Measurements from ENCODE around the gene GPSM1.
A peak's percentile ranks its signal among the peaks of the same experiment; 100 is the strongest.
"Not testable (repeated sequence)": the region's sequence is repeated elsewhere in the genome, so short reads cannot be mapped to it uniquely, and the experiment has no call there.

GPSM1 gene

GRCh38 chr9:136318111-136318775, 9.1 kb upstream of the GPSM1 start:
- DNase-seq (ENCODE audit: low spot score), result no peak

- no peak for DNase-seq (ENCODE audit: low spot score)
These were observed 8.5 kb upstream of the GPSM1 start for GRCh38 chr9:136318776-136319241.

- not testable (repeated sequence) for DNase-seq (ENCODE audit: low spot score)
These were observed 8.1 kb upstream of the GPSM1 start for GRCh38 chr9:136319244-136319643.

GRCh38 chr9:136319955-136320354, 7.4 kb upstream of the GPSM1 start:
- not testable (repeated sequence) for DNase-seq (ENCODE audit: low spot score)

GRCh38 chr9:136320972-136321371, 6.4 kb upstream of the GPSM1 start:
- not testable (repeated sequence) for DNase-seq (ENCODE audit: low spot score)

GRCh38 chr9:136321561-136321960, 5.8 kb upstream of the GPSM1 start:
- no peak for DNase-seq (ENCODE audit: low spot score)

GRCh38 chr9:136322756-136323330, 4.5 kb upstream of the GPSM1 start:
- no peak for DNase-seq (ENCODE audit: low spot score)

GRCh38 chr9:136323371-136323789, 4.0 kb upstream of the GPSM1 start:
- no peak for DNase-seq (ENCODE audit: low spot score)

GRCh38 chr9:136324501-136325300, 2.6 kb upstream of the GPSM1 start:
- no peak for DNase-seq (ENCODE audit: low spot score)

- no peak for DNase-seq (ENCODE audit: low spot score)
These were observed 2.0 kb upstream of the GPSM1 start for GRCh38 chr9:136325358-136325757.

- no peak for DNase-seq (ENCODE audit: low spot score)
These were observed 1.1 kb upstream of the GPSM1 start for GRCh38 chr9:136326061-136326760.

GRCh38 chr9:136326761-136327303, 507 bp upstream of the GPSM1 start:
- DNase-seq (ENCODE audit: low spot score), result no peak

- no peak for DNase-seq (ENCODE audit: low spot score)
These were observed 777 bp downstream of the GPSM1 start for GRCh38 chr9:136328011-136328621.

GRCh38 chr9:136328622-136329041, 1.3 kb downstream of the GPSM1 start:
- peak; percentile 62 for DNase-seq (ENCODE audit: low spot score)

GRCh38 chr9:136329211-136329627, 1.9 kb downstream of the GPSM1 start:
- DNase-seq (ENCODE audit: low spot score), result no peak

GRCh38 chr9:136329636-136330405, 2.5 kb downstream of the GPSM1 start:
- no peak for DNase-seq (ENCODE audit: low spot score)

- no peak for DNase-seq (ENCODE audit: low spot score)
These were observed 3.2 kb downstream of the GPSM1 start for GRCh38 chr9:136330406-136330990.

GRCh38 chr9:136331030-136331429, 3.7 kb downstream of the GPSM1 start:
- DNase-seq (ENCODE audit: low spot score), result no peak

- DNase-seq (ENCODE audit: low spot score), result no peak
These were observed 4.5 kb downstream of the GPSM1 start for GRCh38 chr9:136331556-136332481.

Measured in COLO829 (cell line).